Measurements from ENCODE around the gene FAM187B. TPM values are rescaled to one million over a fixed set of nuclear protein-coding genes. Genes with fewer than 3 reads are reported as not detected.

FAM187B gene
- not detected for polyA plus RNA-seq (2013, experiment 1 of 2)
- not detected for polyA plus RNA-seq (2013, experiment 2 of 2)

GRCh38 chr19:35228177-35228930 lies at the start of gene FAM187B:
Gene FAM187B (minus strand): TSS chr19:35228739. CDS start chr19:35228680, 59 bp downstream.
- Histone ChIP-seq H2BK5ac (ENCODE audit: low read length) (peak within 1 kb of the TSS; percentile 24), H3K79me1 (ENCODE audit: low read depth, low read length) (no peaks in the 10 kb centered on the region), H2BK15ac (ENCODE audit: low read length) (no peak within 1 kb of the TSS), H4K8ac (ENCODE audit: low read depth, low read length) (no peak within 1 kb of the TSS), H3K27ac (replicated peaks; ENCODE audit: low read length) (no peak within 1 kb of the TSS), H3K9me3 (replicated peaks in 1 of 2; ENCODE audit: control insufficient read depth in 2 of 2, insufficient read depth in 1 of 2, low read depth in 1 of 2, low read length in 2 of 2) (no peaks in the 10 kb centered on the region), H3K18ac (ENCODE audit: low read length) (peak within 1 kb of the TSS; percentile 71), H2BK120ac (ENCODE audit: low read depth, low read length) (no peak within 1 kb of the TSS), H4K91ac (ENCODE audit: low read depth, low read length, poor library complexity) (no peak within 1 kb of the TSS), H3K4me2 (ENCODE audit: insufficient read depth, low read length, poor library complexity, severe bottlenecking) (no peak within 1 kb of the TSS), H3K23ac (ENCODE audit: low read depth, low read length, poor library complexity) (peak within 1 kb of the TSS; percentile 31), H2BK12ac (ENCODE audit: low read length) (no peak within 1 kb of the TSS), H3K4ac (ENCODE audit: low read length) (no peak within 1 kb of the TSS), H2AK5ac (ENCODE audit: low read depth, low read length) (no peak within 1 kb of the TSS), H3K27me3 (ENCODE audit: control insufficient read depth in 3 of 3, insufficient read depth in 3 of 3, low read depth in 1 of 3, low read length in 3 of 3) (peaks cover 0 to 3% (median 0%) of the 10 kb centered on the region in 3 experiments), H2AFZ (ENCODE audit: low read length) (no peak within 1 kb of the TSS), H3K14ac (ENCODE audit: low read length) (no peak within 1 kb of the TSS), H3K36me3 (replicated peaks in 1 of 2; ENCODE audit: control insufficient read depth in 2 of 2, insufficient read depth in 2 of 2, low read length in 2 of 2) (no peaks in the 10 kb centered on the region), H3K9ac (ENCODE audit: low read depth, low read length, poor library complexity) (no peak within 1 kb of the TSS), H3K4me1 (ENCODE audit: control insufficient read depth in 2 of 2, insufficient read depth in 1 of 2, low read depth in 1 of 2, low read length in 2 of 2) (no peaks in the 10 kb centered on the region), H3K4me3 (ENCODE audit: low read length in 2 of 2) (no peak within 1 kb of the TSS)
- WGBS, 2 donors (ENCODE audit: extremely low coverage in 2 of 2, insufficient read length in 2 of 2, insufficient replicate concordance in 1 of 2): no CpG with 5 or more reads among the region's 14 CpGs
- no peak for DNase-seq (ENCODE audit: low spot score)

GRCh38 chr19:35276706-35277281 lies 48.3 kb upstream of the FAM187B start:
- Histone ChIP-seq H3K4me2 (ENCODE audit: insufficient read depth, low read length, poor library complexity, severe bottlenecking) (no peak overlapping the region), H4K91ac (ENCODE audit: low read depth, low read length, poor library complexity) (no peak overlapping the region), H3K23ac (ENCODE audit: low read depth, low read length, poor library complexity) (no peak overlapping the region), H3K9me3 (replicated peaks in 1 of 2; ENCODE audit: control insufficient read depth in 2 of 2, insufficient read depth in 1 of 2, low read depth in 1 of 2, low read length in 2 of 2) (no peaks in the 10 kb centered on the region), H2AFZ (ENCODE audit: low read length) (no peak overlapping the region), H2AK5ac (ENCODE audit: low read depth, low read length) (no peak overlapping the region), H3K4me3 (ENCODE audit: low read length in 2 of 2) (no peak overlapping the region), H3K27me3 (ENCODE audit: control insufficient read depth in 3 of 3, insufficient read depth in 3 of 3, low read depth in 1 of 3, low read length in 3 of 3) (no peaks in the 10 kb centered on the region), H2BK15ac (ENCODE audit: low read length) (no peak overlapping the region), H3K14ac (ENCODE audit: low read length) (no peak overlapping the region), H3K18ac (ENCODE audit: low read length) (no peak overlapping the region), H3K36me3 (replicated peaks in 1 of 2; ENCODE audit: control insufficient read depth in 2 of 2, insufficient read depth in 2 of 2, low read length in 2 of 2) (peaks cover 33 to 73% of the 10 kb centered on the region in 2 donors), H2BK5ac (ENCODE audit: low read length) (peak overlapping the region; percentile 13), H2BK120ac (ENCODE audit: low read depth, low read length) (no peak overlapping the region), H3K4ac (ENCODE audit: low read length) (no peak overlapping the region), H3K79me1 (ENCODE audit: low read depth, low read length) (peaks cover 1% of the 10 kb centered on the region), H3K4me1 (ENCODE audit: control insufficient read depth in 2 of 2, insufficient read depth in 1 of 2, low read depth in 1 of 2, low read length in 2 of 2) (peaks cover 0 to under 1% of the 10 kb centered on the region in 2 donors), H2BK12ac (ENCODE audit: low read length) (no peak overlapping the region), H3K27ac (replicated peaks; ENCODE audit: low read length) (no peak overlapping the region), H3K9ac (ENCODE audit: low read depth, low read length, poor library complexity) (no peak overlapping the region), H4K8ac (ENCODE audit: low read depth, low read length) (no peak overlapping the region)
- WGBS, 2 donors (ENCODE audit: extremely low coverage in 2 of 2, insufficient read length in 2 of 2, insufficient replicate concordance in 1 of 2): no CpG with 5 or more reads among the region's 28 CpGs
- DNase-seq (ENCODE audit: low spot score): no peak

GRCh38 chr19:35274323-35274722 lies 45.8 kb upstream of the FAM187B start:
- H2AK5ac ChIP-seq (ENCODE audit: low read depth, low read length): no peak overlapping the region
- no peak overlapping the region for H2BK12ac ChIP-seq (ENCODE audit: low read length)
- H2BK120ac ChIP-seq (ENCODE audit: low read depth, low read length): no peak overlapping the region
- H3K27ac ChIP-seq (replicated peaks; ENCODE audit: low read length): no peak overlapping the region
- H2BK15ac ChIP-seq (ENCODE audit: low read length): no peak overlapping the region
- H3K18ac ChIP-seq (ENCODE audit: low read length): no peak overlapping the region
- H3K9me3 ChIP-seq (replicated peaks in 1 of 2; ENCODE audit: control insufficient read depth in 2 of 2, insufficient read depth in 1 of 2, low read depth in 1 of 2, low read length in 2 of 2): no peaks in the 10 kb centered on the region
- H3K9ac ChIP-seq (ENCODE audit: low read depth, low read length, poor library complexity): no peak overlapping the region
- H3K79me1 ChIP-seq (ENCODE audit: low read depth, low read length): peaks cover 11% of the 10 kb centered on the region
- H3K27me3 ChIP-seq (ENCODE audit: control insufficient read depth in 3 of 3, insufficient read depth in 3 of 3, low read depth in 1 of 3, low read length in 3 of 3): no peaks in the 10 kb centered on the region
- no peak overlapping the region for H3K4me3 ChIP-seq (ENCODE audit: low read length in 2 of 2)
- no peak overlapping the region for H4K8ac ChIP-seq (ENCODE audit: low read depth, low read length)
- no peak for DNase-seq (ENCODE audit: low spot score)
- no peak overlapping the region for H4K91ac ChIP-seq (ENCODE audit: low read depth, low read length, poor library complexity)
- H3K4me1 ChIP-seq (ENCODE audit: control insufficient read depth in 2 of 2, insufficient read depth in 1 of 2, low read depth in 1 of 2, low read length in 2 of 2): peaks cover 0 to 5% of the 10 kb centered on the region in 2 donors
- no peak overlapping the region for H2AFZ ChIP-seq (ENCODE audit: low read length)
- H3K14ac ChIP-seq (ENCODE audit: low read length): no peak overlapping the region
- no peak overlapping the region for H3K4me2 ChIP-seq (ENCODE audit: insufficient read depth, low read length, poor library complexity, severe bottlenecking)
- no peak overlapping the region for H3K4ac ChIP-seq (ENCODE audit: low read length)
- H3K23ac ChIP-seq (ENCODE audit: low read depth, low read length, poor library complexity): no peak overlapping the region
- WGBS, 2 donors (ENCODE audit: extremely low coverage in 2 of 2, insufficient read length in 2 of 2, insufficient replicate concordance in 1 of 2): no CpG with 5 or more reads among the region's 5 CpGs
- H3K36me3 ChIP-seq (replicated peaks in 1 of 2; ENCODE audit: control insufficient read depth in 2 of 2, insufficient read depth in 2 of 2, low read length in 2 of 2): peaks cover 49 to 90% of the 10 kb centered on the region in 2 donors
- H2BK5ac ChIP-seq (ENCODE audit: low read length): no peak overlapping the region

- H3K23ac ChIP-seq (ENCODE audit: low read depth, low read length, poor library complexity): no peak overlapping the region
- H3K27ac ChIP-seq (replicated peaks; ENCODE audit: low read length): no peak overlapping the region
- H3K14ac ChIP-seq (ENCODE audit: low read length): no peak overlapping the region
- no peaks in the 10 kb centered on the region for H3K9me3 ChIP-seq (replicated peaks in 1 of 2; ENCODE audit: control insufficient read depth in 2 of 2, insufficient read depth in 1 of 2, low read depth in 1 of 2, low read length in 2 of 2)
- no peak overlapping the region for H2BK5ac ChIP-seq (ENCODE audit: low read length)
- no peak overlapping the region for H4K91ac ChIP-seq (ENCODE audit: low read depth, low read length, poor library complexity)
- H3K9ac ChIP-seq (ENCODE audit: low read depth, low read length, poor library complexity): no peak overlapping the region
- H3K18ac ChIP-seq (ENCODE audit: low read length): no peak overlapping the region
- no peak overlapping the region for H2BK15ac ChIP-seq (ENCODE audit: low read length)
- H2AFZ ChIP-seq (ENCODE audit: low read length): no peak overlapping the region
- H4K8ac ChIP-seq (ENCODE audit: low read depth, low read length): no peak overlapping the region
- no peak overlapping the region for H2BK120ac ChIP-seq (ENCODE audit: low read depth, low read length)
- H2AK5ac ChIP-seq (ENCODE audit: low read depth, low read length): no peak overlapping the region
- no peak overlapping the region for H2BK12ac ChIP-seq (ENCODE audit: low read length)
- H3K4me3 ChIP-seq (ENCODE audit: low read length in 2 of 2): no peak overlapping the region
- WGBS, 2 donors (ENCODE audit: extremely low coverage in 2 of 2, insufficient read length in 2 of 2, insufficient replicate concordance in 1 of 2): no CpG with 5 or more reads among the region's 14 CpGs
- no peak overlapping the region for H3K4ac ChIP-seq (ENCODE audit: low read length)
- H3K36me3 ChIP-seq (replicated peaks in 1 of 2; ENCODE audit: control insufficient read depth in 2 of 2, insufficient read depth in 2 of 2, low read length in 2 of 2): peaks cover 48 to 88% of the 10 kb centered on the region in 2 donors
- no peaks in the 10 kb centered on the region for H3K27me3 ChIP-seq (ENCODE audit: control insufficient read depth in 3 of 3, insufficient read depth in 3 of 3, low read depth in 1 of 3, low read length in 3 of 3)
- DNase-seq (ENCODE audit: low spot score): no peak
- peaks cover 11% of the 10 kb centered on the region for H3K79me1 ChIP-seq (ENCODE audit: low read depth, low read length)
- peaks cover 0 to 5% of the 10 kb centered on the region in 2 donors for H3K4me1 ChIP-seq (ENCODE audit: control insufficient read depth in 2 of 2, insufficient read depth in 1 of 2, low read depth in 1 of 2, low read length in 2 of 2)
- H3K4me2 ChIP-seq (ENCODE audit: insufficient read depth, low read length, poor library complexity, severe bottlenecking): no peak overlapping the region
Measured at GRCh38 chr19:35273686-35274259, 45.2 kb upstream of the FAM187B start.
